HG03521 (cell line): Measurements from ENCODE around the gene FAM83C.

Source experiments
- ATAC-seq: cut with Tn5 transposase; IDR thresholded peaks from one replicate; pipeline ENCODE4 v1.9.1; 2021; ENCODE audit warnings: mild to moderate bottlenecking, moderate library complexity; ENCODE audit not compliant: unreplicated experiment

Gene FAM83C

DNA sequence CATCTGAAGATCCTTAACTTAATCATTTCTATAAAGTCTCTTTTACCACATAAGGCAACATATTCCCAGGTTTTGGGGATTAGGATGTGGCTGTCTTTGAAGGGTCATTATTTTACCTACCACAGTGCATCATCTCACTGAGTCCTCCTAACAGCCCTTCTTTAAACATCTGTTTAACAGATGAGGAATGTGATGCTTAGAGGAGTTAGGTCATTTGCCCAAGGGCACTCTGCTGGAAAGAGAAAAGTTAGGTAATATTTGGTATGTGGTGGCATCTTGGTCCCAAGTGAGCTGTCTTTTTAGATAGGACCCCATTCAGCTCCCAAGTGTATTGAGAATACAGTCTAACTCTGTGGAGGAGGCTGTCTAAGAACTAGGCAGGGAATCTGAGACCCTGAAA is 54.7 kb downstream of the FAM83C start:
- no peak for ATAC-seq

DNA sequence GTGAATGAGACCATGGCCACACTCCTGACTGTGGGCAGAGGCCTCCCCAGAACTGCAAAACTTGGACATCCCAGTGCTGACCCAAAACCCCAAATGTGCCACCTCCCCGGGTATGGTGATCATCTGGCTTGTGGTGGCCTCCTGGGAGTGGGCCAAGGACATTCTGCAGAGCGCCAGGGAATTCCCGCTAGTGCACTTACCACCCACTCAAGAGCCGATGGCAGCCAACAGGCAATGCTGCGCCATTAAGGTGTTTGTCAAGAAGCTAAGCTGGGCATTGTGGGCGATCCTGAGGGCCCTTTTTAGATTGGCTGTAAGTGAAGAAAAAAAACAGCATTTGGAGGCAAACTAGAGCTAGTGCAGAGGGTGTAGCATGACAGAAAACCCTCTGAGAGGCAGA is 56.3 kb downstream of the FAM83C start:
- ATAC-seq, result no peak
